Caco-2 (cell line): ENCODE measurements around the gene SQOR. TPM values are rescaled to one million over a fixed set of nuclear protein-coding genes. Genes with fewer than 3 reads are reported as not detected.

Experiments used
- BruUV-seq: library from RNA; stranded (reverse); fragments of 400-500 nt; replicated peaks from 2 replicates; lab custom pipeline; 2021; lab: Mats Ljungman, UMichigan
- CTCF ChIA-PET: fragments of 300-600 bp; sonication (Branson Sonifier 250); formaldehyde crosslinking; loops from one replicate; lab custom pipeline; 2022; ENCODE audit warnings: antibody characterized with exemption; lab: Charles Lee
- POLR2A ChIA-PET: fragments of 300-600 bp; sonication (Branson Sonifier 250); formaldehyde crosslinking; loops from one replicate; lab custom pipeline; 2022; ENCODE audit warnings: antibody characterized with exemption; lab: Charles Lee
- DNase-seq, 2 experiments: peaks; one replicate each; pipeline versions ENCODE4 v3.0.0 to v3.0.0-alpha.2; 2020 to 2022
- H3K27me3 ChIP-seq: replicated peaks from 2 replicates; pipeline ENCODE4 v1.6.0; 2011; ENCODE audit warnings: low read length; ENCODE audit not compliant: control insufficient read depth, insufficient read depth
- H3K36me3 ChIP-seq: 2 replicates; pipeline ENCODE4 v1.5.1; 2011; ENCODE audit warnings: low read length; ENCODE audit not compliant: control insufficient read depth, insufficient read depth
- H3K4me1 ChIP-seq: fragments of 250-450 bp; sonication (Bioruptor Pico); 2 replicates; pipeline ENCODE4 v1.5.1; 2020; ENCODE audit warnings: mild to moderate bottlenecking
- H3K4me3 ChIP-seq: 2 replicates; pipeline ENCODE4 v1.5.1; 2011; ENCODE audit warnings: low read depth, mild to moderate bottlenecking, control low read depth, low read length
- H3K9me3 ChIP-seq: fragments of 250-450 bp; sonication (Bioruptor Pico); 2 replicates; pipeline ENCODE4 v1.5.1; 2020; ENCODE audit warnings: mild to moderate bottlenecking, moderate library complexity
- H3K27ac Mint-ChIP-seq: one replicate; pipeline ENCODE4 v1.8.0; 2022; ENCODE audit warnings: mixed read lengths; ENCODE audit not compliant: unreplicated experiment
- H3K27me3 Mint-ChIP-seq: one replicate; pipeline ENCODE4 v1.8.0; 2022; ENCODE audit warnings: mixed read lengths; ENCODE audit not compliant: insufficient read depth, unreplicated experiment
- H3K36me3 Mint-ChIP-seq: one replicate; pipeline ENCODE4 v1.8.0; 2022; ENCODE audit warnings: mild to moderate bottlenecking, mixed read lengths; ENCODE audit not compliant: insufficient read depth, unreplicated experiment
- H3K4me1 Mint-ChIP-seq: one replicate; pipeline ENCODE4 v1.8.0; 2022; ENCODE audit warnings: low read depth, mixed read lengths; ENCODE audit not compliant: unreplicated experiment
- H3K4me3 Mint-ChIP-seq: one replicate; pipeline ENCODE4 v1.8.0; 2022; ENCODE audit warnings: mild to moderate bottlenecking, moderate library complexity, mixed read lengths; ENCODE audit not compliant: unreplicated experiment
- H3K9me3 Mint-ChIP-seq: one replicate; pipeline ENCODE4 v1.8.0; 2022; ENCODE audit warnings: mixed read lengths; ENCODE audit not compliant: unreplicated experiment
- intact Hi-C: fragments of 100-400 bp; cut with micrococcal nuclease; formaldehyde crosslinking; loops from one replicate; pipeline ENCODE4 v1.10.0; 2022; ENCODE audit not compliant: unreplicated experiment
- total RNA-seq: library from RNA; stranded (reverse); gene quantifications from 2 replicates; pipeline ENCODE4 v1.2.3, GENCODE V29; 2022
- TF ChIP-seq, protein P1 (sequence below), 2 experiments: fragments of 200-600 bp in 1 of 2; IDR thresholded peaks; 1 replicate in 1 of 2; 2 replicates in 1 of 2; pipeline versions ENCODE4 v1.5.1 to v1.8.0; 2011 to 2022; ENCODE audit warnings: antibody characterized with exemption in 1 of 2, control low read depth in 1 of 2, inconsistent platforms in 1 of 2, low read depth in 1 of 2, low read length in 1 of 2, mild to moderate bottlenecking in 1 of 2, moderate library complexity in 1 of 2; ENCODE audit not compliant: insufficient read depth in 1 of 2, severe bottlenecking in 1 of 2, unreplicated experiment in 1 of 2

The SQOR gene
- total RNA-seq, 1 experiment from 2014 or later, result 5.0 TPM

DNA sequence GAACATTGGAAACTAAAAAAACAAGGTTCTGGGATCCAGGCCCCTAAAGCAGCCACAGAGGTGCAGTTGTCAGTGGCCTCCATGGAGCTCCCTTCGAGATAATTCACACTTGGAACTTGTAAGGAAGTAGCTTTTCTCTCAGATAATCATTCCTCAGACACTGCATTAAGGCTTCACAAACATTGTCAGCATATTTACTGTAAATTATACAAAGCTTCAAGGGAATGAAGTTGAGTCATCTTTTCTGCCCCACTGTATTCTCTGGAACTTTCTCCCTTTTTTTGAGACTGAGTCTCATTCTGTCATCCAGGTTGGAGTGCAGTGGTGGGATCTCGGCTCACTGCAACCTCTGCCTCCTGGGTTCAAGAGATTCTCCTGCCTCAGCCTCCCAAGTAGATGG is 40.5 kb upstream of the SQOR start:
- H3K27me3 Mint-ChIP-seq, result no peaks in the 10 kb centered on the region
- Histone ChIP-seq H3K36me3 (peaks cover 2% of the 10 kb centered on the region; the same call in 1 of the 2 replicates), H3K4me3 (no peak overlapping the region), H3K9me3 (peaks cover 5% of the 10 kb centered on the region), H3K27me3 (no peaks in the 10 kb centered on the region), H3K4me1 (peaks cover 18% of the 10 kb centered on the region)
- no peak for DNase-seq
- ChIA-PET POLR2A (no interaction called here), CTCF (no interaction called here)
- no TSS peak for BruUV-seq
- H3K4me3 Mint-ChIP-seq, result no peak overlapping the region
- H3K4me1 Mint-ChIP-seq, result peaks cover 7% of the 10 kb centered on the region
- peaks cover 11% of the 10 kb centered on the region for H3K36me3 Mint-ChIP-seq
- H3K27ac Mint-ChIP-seq, result peak overlapping the region; percentile 61
- intact Hi-C loops, result no loop called here
- TF ChIP-seq, protein P1, sequence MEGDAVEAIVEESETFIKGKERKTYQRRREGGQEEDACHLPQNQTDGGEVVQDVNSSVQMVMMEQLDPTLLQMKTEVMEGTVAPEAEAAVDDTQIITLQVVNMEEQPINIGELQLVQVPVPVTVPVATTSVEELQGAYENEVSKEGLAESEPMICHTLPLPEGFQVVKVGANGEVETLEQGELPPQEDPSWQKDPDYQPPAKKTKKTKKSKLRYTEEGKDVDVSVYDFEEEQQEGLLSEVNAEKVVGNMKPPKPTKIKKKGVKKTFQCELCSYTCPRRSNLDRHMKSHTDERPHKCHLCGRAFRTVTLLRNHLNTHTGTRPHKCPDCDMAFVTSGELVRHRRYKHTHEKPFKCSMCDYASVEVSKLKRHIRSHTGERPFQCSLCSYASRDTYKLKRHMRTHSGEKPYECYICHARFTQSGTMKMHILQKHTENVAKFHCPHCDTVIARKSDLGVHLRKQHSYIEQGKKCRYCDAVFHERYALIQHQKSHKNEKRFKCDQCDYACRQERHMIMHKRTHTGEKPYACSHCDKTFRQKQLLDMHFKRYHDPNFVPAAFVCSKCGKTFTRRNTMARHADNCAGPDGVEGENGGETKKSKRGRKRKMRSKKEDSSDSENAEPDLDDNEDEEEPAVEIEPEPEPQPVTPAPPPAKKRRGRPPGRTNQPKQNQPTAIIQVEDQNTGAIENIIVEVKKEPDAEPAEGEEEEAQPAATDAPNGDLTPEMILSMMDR (IDR thresholded peaks at IDR 0.05; ENCODE audit: insufficient read depth in 1 of 2, low read depth in 1 of 2, low read length in 1 of 2, severe bottlenecking in 1 of 2, unreplicated experiment in 1 of 2), result no peak
- no peaks in the 10 kb centered on the region for H3K9me3 Mint-ChIP-seq

DNA sequence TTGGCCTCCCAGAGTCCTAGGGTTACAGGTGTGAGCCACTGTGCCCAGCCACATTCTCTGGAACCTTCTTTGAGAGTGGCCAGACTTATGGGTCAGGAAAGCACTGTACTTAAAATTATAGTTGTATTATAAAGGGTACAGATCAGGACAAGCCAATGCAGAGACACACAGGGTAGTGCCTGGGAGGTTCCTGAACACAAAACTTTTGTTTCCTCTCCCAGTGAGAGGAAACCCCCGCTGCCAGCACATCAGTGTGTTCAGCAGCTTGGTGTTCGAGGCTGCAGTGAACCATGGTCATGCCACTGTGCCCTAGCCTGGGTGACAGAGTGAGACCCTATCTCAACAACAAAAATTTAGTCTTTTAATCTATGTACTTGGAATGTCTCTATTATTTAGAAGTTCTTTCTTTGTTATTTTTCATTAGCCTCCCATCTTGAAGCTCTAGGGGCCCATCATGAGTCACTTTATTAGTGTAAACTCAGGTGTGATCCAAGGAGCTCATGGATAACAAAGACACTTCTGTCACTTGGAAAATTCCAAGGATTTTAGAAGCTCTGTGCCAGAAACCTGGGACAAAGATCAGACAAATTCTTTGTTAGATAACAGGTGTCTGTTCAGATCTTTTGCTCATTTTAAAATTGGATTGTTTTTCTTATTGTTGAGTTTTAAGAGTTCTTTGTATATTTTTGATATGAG is 39.8 kb upstream of the SQOR start:
- H3K4me1 ChIP-seq, result peaks cover 15% of the 10 kb centered on the region
- Mint-ChIP-seq H3K4me3 (no peak overlapping the region), H3K4me1 (peaks cover 7% of the 10 kb centered on the region), H3K36me3 (peaks cover 11% of the 10 kb centered on the region), H3K27me3 (no peaks in the 10 kb centered on the region), H3K27ac (peak overlapping the region; percentile 61), H3K9me3 (no peaks in the 10 kb centered on the region)
- no peaks in the 10 kb centered on the region for H3K27me3 ChIP-seq
- no TSS peak for BruUV-seq
- POLR2A ChIA-PET, result interaction anchor here (1.0 kb wide), 1 partner anchor 8 kb away, joined by 5 read pairs; the partner anchor contains the start of gene BLOC1S6
- CTCF ChIA-PET, result interaction anchor here (0.7 kb wide), 1 partner anchor 16 kb away, joined by 3 read pairs; no protein-coding TSS in a partner anchor
- no peak overlapping the region for H3K4me3 ChIP-seq
- H3K36me3 ChIP-seq, result peaks cover 2% of the 10 kb centered on the region; the same call in 1 of the 2 replicates
- intact Hi-C loops, result no loop called here
- DNase-seq, result no peak
- TF ChIP-seq, protein P1 (IDR thresholded peaks at IDR 0.05; ENCODE audit: insufficient read depth in 1 of 2, low read depth in 1 of 2, low read length in 1 of 2, severe bottlenecking in 1 of 2, unreplicated experiment in 1 of 2), result no peak
- H3K9me3 ChIP-seq, result peaks cover 5% of the 10 kb centered on the region

DNA sequence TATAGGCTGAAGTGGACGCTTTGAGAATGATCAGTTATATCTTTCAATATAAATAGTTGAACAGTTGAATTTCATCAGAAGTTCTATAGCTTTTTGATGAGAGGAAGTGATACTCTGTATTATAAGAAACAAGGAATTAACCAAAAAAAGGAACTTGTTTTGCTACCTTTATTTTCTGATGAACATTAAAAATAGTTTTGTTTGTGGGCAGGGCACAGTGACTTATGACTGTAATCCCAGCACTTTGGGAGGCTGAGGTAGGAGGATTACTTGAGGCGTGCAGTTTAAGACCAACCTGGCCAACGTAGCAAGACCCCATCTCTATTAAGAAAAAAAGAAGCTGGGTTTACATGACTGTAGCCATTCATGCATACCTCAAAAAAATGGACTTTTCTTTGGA is 30.9 kb upstream of the SQOR start:
- TF ChIP-seq, protein P1 (IDR thresholded peaks at IDR 0.05; ENCODE audit: insufficient read depth in 1 of 2, low read depth in 1 of 2, low read length in 1 of 2, severe bottlenecking in 1 of 2, unreplicated experiment in 1 of 2), result no peak

More for the DNA sequence above, 30.9 kb upstream of the SQOR start:
- no peaks in the 10 kb centered on the region for H3K4me1 ChIP-seq
- ChIA-PET POLR2A (no interaction called here), CTCF (no interaction called here)
- no peaks in the 10 kb centered on the region for H3K27me3 ChIP-seq
- no TSS peak for BruUV-seq
- no peak overlapping the region for H3K4me3 ChIP-seq
- no peak for DNase-seq
- H3K9me3 Mint-ChIP-seq, result no peaks in the 10 kb centered on the region
- H3K27ac Mint-ChIP-seq, result no peak overlapping the region
- no peaks in the 10 kb centered on the region for H3K27me3 Mint-ChIP-seq
- no peaks in the 10 kb centered on the region; the same call in 1 of the 2 replicates for H3K36me3 ChIP-seq
- no peaks in the 10 kb centered on the region for H3K9me3 ChIP-seq
- H3K4me3 Mint-ChIP-seq, result no peak overlapping the region
- intact Hi-C loops, result no loop called here
- no peaks in the 10 kb centered on the region for H3K4me1 Mint-ChIP-seq
- peaks cover 24% of the 10 kb centered on the region for H3K36me3 Mint-ChIP-seq
